ENCODE results near the gene PLPPR2.
"Not testable (repeated sequence)": the region's sequence is repeated elsewhere in the genome, so short reads cannot be mapped to it uniquely, and the experiment has no call there.

PLPPR2 gene

DNA sequence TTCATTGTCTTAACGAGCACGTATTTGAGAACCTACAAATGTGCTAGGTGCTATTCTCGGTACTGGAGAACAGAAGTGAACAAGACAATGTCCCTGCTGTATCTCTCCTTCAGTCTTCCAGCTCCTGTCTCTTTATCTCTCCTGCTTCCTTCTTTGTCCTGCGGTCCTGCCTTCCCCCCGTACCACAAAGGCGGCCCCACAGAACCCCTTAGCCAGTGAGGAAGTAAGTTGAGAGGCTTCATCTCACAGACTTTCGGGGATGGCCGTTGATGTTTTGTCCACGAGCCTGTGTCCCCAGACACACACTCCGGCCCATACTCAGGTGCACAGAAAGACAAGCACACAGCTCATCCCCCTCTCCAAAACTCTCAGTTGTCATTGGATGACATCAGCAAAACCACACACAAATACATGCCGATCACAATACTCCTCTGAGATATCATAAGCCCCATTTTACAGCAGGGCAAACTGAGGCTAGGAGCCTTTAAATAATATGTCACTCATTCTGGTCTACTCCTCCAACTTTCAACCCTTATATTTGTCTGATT, 18.7 kb downstream of the PLPPR2 start:
- DNase-seq, result no peak

GRCh38 chr19:11374433-11375142, 19.4 kb downstream of the PLPPR2 start, which contains the start of gene SWSAP1:
SWSAP1 (plus strand) TSS chr19:11374666; CDS start chr19:11374681, 15 bp downstream.
- peak; percentile 96 to 97 for DNase-seq

GRCh38 chr19:11375143-11375948, 20.1 kb downstream of the PLPPR2 start:
- peak; percentile 68 to 71 for DNase-seq

DNA sequence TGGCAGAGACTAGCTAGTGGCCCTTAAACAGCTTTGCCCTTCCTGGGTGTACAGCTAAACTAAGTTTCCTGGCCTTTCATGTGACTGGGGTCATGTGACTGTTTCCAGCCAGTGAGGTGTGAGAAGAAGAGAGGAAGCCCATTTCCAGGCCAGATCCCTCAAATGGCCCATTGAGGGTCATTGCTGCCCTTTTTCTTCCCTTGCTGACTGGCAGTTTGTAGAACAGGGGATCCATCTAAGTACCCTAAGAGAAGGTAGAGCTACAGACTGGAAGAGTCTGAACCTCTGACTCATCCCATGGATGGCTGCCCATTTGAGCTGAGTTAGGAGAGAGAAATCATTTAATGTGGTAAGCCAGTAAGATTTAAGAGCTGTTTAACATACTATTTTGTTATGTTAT, 22.0 kb downstream of the PLPPR2 start:
- no peak for DNase-seq

GRCh38 chr19:11377756-11378155, 22.5 kb downstream of the PLPPR2 start:
- DNase-seq, result no peak

- DNase-seq, result no peak
Observed at GRCh38 chr19:11378319-11379189, 23.3 kb downstream of the PLPPR2 start.

DNA sequence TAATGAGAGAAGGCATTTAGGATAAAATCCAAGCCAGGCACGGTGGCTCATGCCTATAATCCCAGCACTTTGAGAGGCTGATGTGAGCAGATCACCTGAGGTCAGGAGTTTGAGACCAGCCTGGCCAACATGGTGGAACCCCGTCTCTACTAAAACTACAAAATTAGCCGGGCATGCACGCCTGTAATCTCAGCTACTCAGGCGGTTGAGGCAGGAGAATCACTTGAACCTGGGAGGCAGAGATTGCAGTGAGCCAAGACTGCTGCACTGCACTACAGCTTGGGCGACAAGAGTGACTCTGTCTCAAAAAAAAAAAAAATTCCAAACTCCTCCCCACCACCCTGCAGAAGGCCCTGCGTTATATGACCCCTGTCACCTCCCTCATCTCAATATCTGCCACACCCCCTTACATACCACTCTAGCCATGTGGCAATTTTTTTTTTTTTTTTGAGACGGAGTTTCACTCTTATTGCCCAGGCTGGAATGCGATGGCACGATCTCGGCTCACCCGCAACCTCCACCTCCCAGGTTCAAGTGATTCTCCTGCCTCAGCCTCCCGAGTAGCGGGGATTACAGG, 24.1 kb downstream of the PLPPR2 start:
- DNase-seq, result not testable (repeated sequence)

DNA sequence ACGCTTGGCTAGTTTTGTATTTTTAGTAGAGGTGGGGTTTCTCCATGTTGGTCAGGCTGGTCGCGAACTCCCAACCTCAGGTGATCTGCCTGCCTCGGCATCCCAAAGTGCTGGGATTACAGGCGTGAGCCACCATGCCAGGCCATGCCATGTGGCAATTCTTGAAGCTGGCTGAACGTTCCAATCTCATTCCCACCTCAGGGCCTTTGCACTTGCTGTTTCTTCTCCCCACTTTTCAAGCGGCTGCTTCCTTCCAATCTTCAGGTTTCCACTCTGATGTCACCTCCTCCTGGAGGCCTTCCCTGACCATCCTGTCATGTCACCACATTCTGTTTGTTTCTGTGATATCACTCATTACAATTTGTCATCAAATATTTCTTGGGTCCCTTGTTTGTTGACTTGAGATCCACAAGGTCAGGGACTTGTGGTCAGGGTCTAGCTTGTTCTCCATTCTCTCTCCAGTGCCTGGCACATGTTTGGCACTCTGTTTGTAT, 24.7 kb downstream of the PLPPR2 start:
- DNase-seq, result no peak

DNA sequence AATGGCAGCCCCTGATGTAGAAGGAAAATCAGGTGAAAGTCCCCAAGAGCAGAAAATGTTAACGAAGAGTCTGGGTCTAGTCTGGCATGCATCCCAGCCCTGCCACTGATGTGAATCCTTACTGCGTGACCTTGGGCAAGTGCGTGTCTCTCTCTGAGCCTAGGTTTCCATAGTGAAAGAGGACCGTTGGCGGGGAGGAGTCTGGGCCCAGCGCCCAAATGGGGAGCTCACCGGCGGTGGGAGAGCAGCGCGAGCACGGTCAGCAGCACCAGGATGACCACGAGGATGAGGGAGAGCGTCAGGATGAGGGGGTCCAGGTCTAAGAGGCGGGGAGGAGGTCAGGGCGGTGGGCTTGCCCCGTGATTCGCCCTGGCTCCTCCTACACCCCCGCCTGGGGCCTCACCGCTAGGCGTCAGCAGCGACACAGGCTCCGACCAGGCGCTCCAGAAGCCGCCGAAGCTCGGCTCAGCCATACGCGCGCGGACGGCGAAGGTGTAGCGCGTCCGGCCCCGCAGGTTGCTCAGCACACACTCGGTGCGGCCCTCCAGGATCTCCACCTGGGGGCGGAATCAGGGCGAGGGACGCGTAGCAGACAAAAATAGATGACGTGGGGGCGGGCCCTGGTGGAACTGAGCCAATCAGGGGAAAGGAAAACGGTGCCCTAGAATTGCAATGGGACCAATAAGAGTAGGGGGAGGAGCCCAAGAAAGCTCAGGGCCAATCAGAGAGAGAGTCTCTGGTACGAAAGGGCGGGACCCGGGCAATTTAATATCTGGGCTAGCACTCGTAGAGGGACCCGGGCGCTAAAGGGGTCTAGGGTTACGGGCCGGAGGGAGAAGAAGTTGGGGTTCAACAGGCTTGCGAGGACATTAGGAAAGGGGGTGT, 25.7 kb downstream of the PLPPR2 start:
- DNase-seq, result peak; percentile 96

DNA sequence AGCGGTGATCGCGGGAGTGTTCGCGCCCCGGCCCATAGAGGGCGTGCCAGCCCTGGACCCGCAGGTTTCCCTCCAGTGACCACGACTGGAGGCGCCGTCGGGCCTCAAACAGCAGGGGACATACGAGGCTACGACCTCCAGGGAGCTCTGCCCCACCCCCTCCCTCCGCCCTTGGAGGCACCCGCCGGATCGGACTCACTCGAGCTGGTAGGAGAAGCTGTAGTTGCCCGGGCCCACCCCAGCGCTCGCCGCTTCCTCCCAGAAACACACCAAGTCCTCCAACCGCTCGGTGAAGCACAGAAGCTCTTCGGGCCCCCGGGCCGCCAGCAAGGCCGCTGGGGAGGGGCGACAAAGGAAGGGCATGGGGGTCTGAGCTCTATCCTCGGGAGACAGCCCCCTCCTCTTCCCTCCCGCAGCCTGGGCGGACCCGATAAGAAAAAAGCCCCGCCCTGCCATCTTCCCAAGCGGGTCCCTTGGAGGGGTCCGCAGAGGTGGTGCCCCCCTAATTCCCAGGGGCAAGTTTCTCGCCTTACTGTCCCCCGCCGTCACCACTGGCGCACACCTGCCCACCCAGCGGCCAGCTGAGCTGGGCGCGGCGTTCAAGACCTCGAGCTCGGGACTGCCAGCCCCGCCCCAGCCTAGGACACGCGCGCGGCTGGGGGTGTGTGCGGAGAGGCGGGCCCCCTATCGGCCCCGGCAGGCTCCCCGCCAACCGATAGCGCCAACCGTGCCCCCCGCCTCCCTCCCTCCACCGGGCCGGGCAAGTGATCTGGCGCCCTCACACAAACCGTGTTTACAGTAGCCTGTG, 27.9 kb downstream of the PLPPR2 start:
- DNase-seq, result peak; percentile 52 to 65

DNA sequence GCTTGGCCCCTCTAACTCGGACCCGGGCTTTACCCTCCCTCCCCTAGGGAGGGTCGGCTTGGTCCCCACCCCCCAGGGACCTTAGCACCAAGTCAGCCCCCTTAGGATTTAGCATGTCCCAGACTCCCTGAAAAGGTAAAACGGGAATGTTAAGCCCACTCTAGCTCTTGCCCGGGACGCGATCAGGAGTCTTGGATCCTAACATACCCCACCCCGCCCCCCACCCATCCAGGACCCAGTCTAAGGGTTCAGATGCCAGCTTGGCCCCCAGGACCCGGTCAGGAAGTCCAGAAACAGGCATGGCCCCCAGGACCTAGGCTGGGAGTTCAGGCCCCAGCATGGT, 28.4 kb downstream of the PLPPR2 start:
- DNase-seq, result no peak

DNA sequence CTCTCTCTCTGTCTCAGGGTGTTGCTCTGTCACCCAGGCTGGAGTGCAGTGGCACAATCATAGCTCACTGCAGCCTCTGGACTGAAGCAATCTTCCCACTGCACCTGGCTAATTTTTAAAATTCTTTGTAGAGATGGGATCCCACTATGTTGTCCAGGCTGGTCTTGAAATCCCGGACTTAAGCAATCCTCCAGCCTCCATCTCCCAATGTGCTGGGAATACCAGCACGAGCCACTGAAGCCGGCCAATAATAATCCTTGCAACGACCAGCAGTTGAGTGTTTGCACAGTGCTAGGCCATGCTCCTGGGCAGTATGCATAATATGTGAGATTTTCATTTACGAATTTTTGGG, 29.5 kb downstream of the PLPPR2 start:
- DNase-seq, result no peak

DNA sequence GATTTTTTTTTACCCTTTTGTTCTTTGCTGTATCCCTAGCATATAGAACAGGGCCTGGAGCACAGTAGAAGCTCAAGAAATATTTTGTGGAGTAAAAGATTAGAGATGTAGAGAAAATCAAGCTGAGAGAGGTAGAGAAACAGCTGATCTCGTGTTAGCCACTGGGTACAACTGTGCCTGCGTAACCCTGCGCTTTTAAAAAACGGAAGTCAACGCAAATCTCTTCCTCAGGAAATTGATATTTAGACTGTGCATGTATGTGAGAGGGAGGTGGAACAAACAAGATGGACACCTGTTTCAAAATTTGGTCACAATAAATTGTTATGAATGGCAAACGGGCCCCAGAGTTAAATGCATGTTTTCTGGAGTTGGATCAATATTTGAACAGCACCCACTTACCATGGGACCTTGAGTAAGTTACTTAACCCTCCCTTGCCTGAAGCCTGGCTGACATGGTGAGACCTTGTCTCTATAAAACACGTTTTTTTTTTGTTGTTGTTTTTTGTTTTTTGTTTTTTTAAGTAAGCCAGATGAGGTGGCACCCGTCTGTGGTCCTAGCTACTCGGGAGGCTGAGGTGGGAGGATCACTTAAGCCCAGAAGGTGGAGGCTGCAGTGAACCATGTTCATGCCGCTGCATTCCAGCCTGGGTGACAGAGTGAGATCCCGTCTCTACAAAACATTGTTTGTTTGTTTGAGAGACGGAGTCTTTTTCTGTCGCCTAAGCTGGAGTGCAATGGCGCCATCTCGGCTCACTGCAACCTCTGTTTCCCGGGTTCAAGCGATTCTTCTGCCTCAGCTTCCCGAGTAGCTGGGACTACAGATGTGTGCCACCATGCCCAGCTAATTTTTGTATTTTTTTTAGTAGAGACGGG, 32.2 kb downstream of the PLPPR2 start:
- no peak for DNase-seq

- DNase-seq, result no peak
Observed at GRCh38 chr19:11390359-11390758, 35.1 kb downstream of the PLPPR2 start.

- DNase-seq, result no peak
Observed at GRCh38 chr19:11390933-11391680, 35.9 kb downstream of the PLPPR2 start.

DNA sequence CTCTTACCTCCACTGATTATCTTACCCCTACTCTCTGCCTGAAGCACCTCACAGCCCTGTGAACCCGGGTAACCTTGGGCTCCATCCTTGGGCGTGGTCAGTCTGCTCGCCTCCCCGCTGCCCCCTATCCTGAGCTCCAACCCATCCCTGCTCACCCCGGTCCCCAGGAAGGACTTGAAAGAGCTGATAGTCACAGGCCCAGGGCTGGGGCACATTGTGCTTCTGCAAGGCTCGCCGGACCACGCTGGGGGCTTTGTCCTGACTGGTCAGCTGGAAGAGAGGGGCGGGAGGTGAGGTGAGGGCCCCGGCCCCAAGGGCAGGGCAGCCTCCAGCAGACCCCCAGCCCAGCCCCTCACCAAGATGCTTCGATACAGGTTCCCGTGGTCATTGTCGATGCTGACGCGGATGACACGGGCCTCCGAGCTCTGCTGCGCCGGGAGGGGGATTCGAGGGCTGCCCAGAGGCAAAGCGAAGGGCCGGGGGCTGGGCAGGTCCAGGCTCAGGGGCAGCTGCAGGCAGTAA, 41.9 kb downstream of the PLPPR2 start:
- DNase-seq, result no peak

- DNase-seq, result no peak
Observed at GRCh38 chr19:11399667-11400066, 44.4 kb downstream of the PLPPR2 start.

- DNase-seq, result no peak
Observed at GRCh38 chr19:11400798-11401197, 45.6 kb downstream of the PLPPR2 start.

All from stimulated activated CD4-positive, alpha-beta T cell treated with anti-CD3 and anti-CD28 coated beads, Interleukin-2, amount 100 ng/mL, for 24 hours (primary cell).